CD4-positive, alpha-beta T cell (primary cell): ENCODE data around the gene ACOX3. TPM values are rescaled to one million over a fixed set of nuclear protein-coding genes. Genes with fewer than 3 reads are reported as not detected.

Source experiments
- ATAC-seq: fragments of 200-7000 bp; cut with Tn5 transposase; one replicate; pipeline ENCODE4 v1.10.0; 2022; ENCODE audit warnings: mild to moderate bottlenecking; ENCODE audit not compliant: poor library complexity
- CTCF ChIA-PET: fragments of 350-600 bp; sonication (Branson Sonifier 250); formaldehyde crosslinking; loops from one replicate; lab custom pipeline; 2021; ENCODE audit warnings: antibody characterized with exemption, inconsistent platforms; lab: Charles Lee
- POLR2A ChIA-PET: fragments of 350-600 bp; sonication (Branson Sonifier 250); formaldehyde crosslinking; loops from one replicate; lab custom pipeline; 2021; ENCODE audit warnings: antibody characterized with exemption, inconsistent platforms; lab: Charles Lee
- DNase-seq, 14 experiments: peaks; one replicate each; pipeline ENCODE4 v3.0.0-alpha.2; 2013 to 2020; ENCODE audit warnings: mixed read lengths in 2 of 14
- H3K27ac ChIP-seq, 2 donors: one replicate each; pipeline versions ENCODE4 v1.5.1 to v1.7.0; 2013; ENCODE audit warnings: low read length in 2 of 2, low read depth in 1 of 2, mild to moderate bottlenecking in 1 of 2
- H3K27me3 ChIP-seq, 2 experiments: 1 replicate in 1 of 2; 2 replicates in 1 of 2; pipeline versions ENCODE4 v1.6.1 to v1.7.0; 2013; ENCODE audit warnings: low read length in 2 of 2, control low read depth in 1 of 2, mild to moderate bottlenecking in 1 of 2, moderate library complexity in 1 of 2; ENCODE audit not compliant: insufficient read depth in 2 of 2, control insufficient read depth in 1 of 2
- H3K36me3 ChIP-seq: one replicate; pipeline ENCODE4 v1.6.1; 2013; ENCODE audit warnings: low read length, control low read depth; ENCODE audit not compliant: insufficient read depth
- H3K4me1 ChIP-seq: one replicate; pipeline ENCODE4 v1.6.1; 2013; ENCODE audit warnings: low read length, control low read depth; ENCODE audit not compliant: insufficient read depth
- H3K4me3 ChIP-seq: one replicate; pipeline ENCODE4 v1.5.1; 2013; ENCODE audit warnings: mild to moderate bottlenecking, low read length, moderate library complexity
- H3K9me3 ChIP-seq, 2 experiments: 1 replicate in 1 of 2; 2 replicates in 1 of 2; pipeline versions ENCODE4 v1.6.1 to v1.7.0; 2013; ENCODE audit warnings: low read length in 2 of 2, mild to moderate bottlenecking in 2 of 2, control low read depth in 1 of 2, moderate library complexity in 1 of 2; ENCODE audit not compliant: control insufficient read depth in 1 of 2, insufficient read depth in 1 of 2
- H3K27ac Mint-ChIP-seq: one replicate; pipeline ENCODE4 v1.8.0; 2020; ENCODE audit warnings: mixed read lengths
- H3K27me3 Mint-ChIP-seq: one replicate; pipeline ENCODE4 v1.8.0; 2021; ENCODE audit warnings: mixed read lengths
- H3K36me3 Mint-ChIP-seq: one replicate; pipeline ENCODE4 v1.8.0; 2021; ENCODE audit warnings: low read depth, mixed read lengths
- H3K4me1 Mint-ChIP-seq: one replicate; pipeline ENCODE4 v1.8.0; 2021; ENCODE audit warnings: low read depth, mixed read lengths
- H3K4me3 Mint-ChIP-seq: one replicate; pipeline ENCODE4 v1.8.0; 2020; ENCODE audit warnings: mild to moderate bottlenecking, mixed read lengths
- H3K9me3 Mint-ChIP-seq: one replicate; pipeline ENCODE4 v1.8.0; 2020; ENCODE audit warnings: mixed read lengths
- CTCF ChIP-seq: fragments of 200-600 bp; IDR thresholded peaks from one replicate; pipeline ENCODE4 v1.8.0; 2022; ENCODE audit warnings: antibody characterized with exemption, mild to moderate bottlenecking
- intact Hi-C, 2 experiments: fragments of 100-400 bp; cut with DNase I in 1 of 2; cut with micrococcal nuclease in 1 of 2; formaldehyde crosslinking; loops; one replicate each; pipeline versions ENCODE4 v1.15.1 to v1.9.0; 2023 to 2025; cut with DNase I, micrococcal nuclease
- total RNA-seq, 174 experiments: library from RNA in 2 of 174; stranded (reverse) in 2 of 174; gene quantifications; one replicate each; pipeline ENCODE4 v1.2.3 and lab custom pipeline; 2021 to 2026

The ACOX3 gene
- total RNA-seq, 2 experiments from 2014 or later, result 4.9 to 6.1 TPM

- Mint-ChIP-seq H3K4me3 (no peak overlapping the region), H3K4me1 (no peaks in the 10 kb centered on the region), H3K9me3 (no peaks in the 10 kb centered on the region), H3K27me3 (no peaks in the 10 kb centered on the region), H3K27ac (no peak overlapping the region), H3K36me3 (no peaks in the 10 kb centered on the region)
- H3K27ac ChIP-seq, result no peak overlapping the region
- H3K4me3 ChIP-seq, result no peak overlapping the region
- DNase-seq, result peak in 1 of 14 experiments; percentile 4
- H3K4me1 ChIP-seq, result no peaks in the 10 kb centered on the region
- no peaks in the 10 kb centered on the region for H3K9me3 ChIP-seq
- ChIA-PET CTCF (no interaction called here), POLR2A (no interaction called here)
- TF ChIP-seq CTCF, result no peak
- intact Hi-C loops, result no loop called here
- no peak for ATAC-seq
- H3K36me3 ChIP-seq, result no peaks in the 10 kb centered on the region
- H3K27me3 ChIP-seq, result no peaks in the 10 kb centered on the region
Measured at GRCh38 chr4:8322794-8323704, 117.5 kb downstream of the ACOX3 start.

- ChIA-PET POLR2A (no interaction called here), CTCF (no interaction called here)
- Mint-ChIP-seq H3K27ac (no peak overlapping the region), H3K36me3 (no peaks in the 10 kb centered on the region), H3K9me3 (no peaks in the 10 kb centered on the region), H3K4me3 (no peak overlapping the region), H3K4me1 (no peaks in the 10 kb centered on the region), H3K27me3 (no peaks in the 10 kb centered on the region)
- intact Hi-C loops, result no loop called here
- Histone ChIP-seq H3K4me3 (no peak overlapping the region), H3K27me3 (no peaks in the 10 kb centered on the region), H3K4me1 (no peaks in the 10 kb centered on the region), H3K36me3 (no peaks in the 10 kb centered on the region), H3K27ac (no peak overlapping the region), H3K9me3 (no peaks in the 10 kb centered on the region)
- ATAC-seq (no peak), DNase-seq (no peak)
- TF ChIP-seq CTCF, result no peak
Measured at GRCh38 chr4:8321771-8322170, 118.8 kb downstream of the ACOX3 start.

GRCh38 chr4:8321220-8321619 lies 119.3 kb downstream of the ACOX3 start:
- intact Hi-C loops, result no loop called here
- no peak for DNase-seq
- H3K27me3 ChIP-seq, result no peaks in the 10 kb centered on the region
- H3K4me1 ChIP-seq, result no peaks in the 10 kb centered on the region
- H3K4me3 ChIP-seq, result no peak overlapping the region
- Mint-ChIP-seq H3K36me3 (no peaks in the 10 kb centered on the region), H3K4me1 (no peaks in the 10 kb centered on the region), H3K27me3 (no peaks in the 10 kb centered on the region), H3K4me3 (no peak overlapping the region), H3K9me3 (no peaks in the 10 kb centered on the region), H3K27ac (no peak overlapping the region)
- ATAC-seq, result no peak
- H3K9me3 ChIP-seq, result no peaks in the 10 kb centered on the region
- ChIA-PET POLR2A (no interaction called here), CTCF (no interaction called here)
- H3K27ac ChIP-seq, result no peak overlapping the region
- TF ChIP-seq CTCF, result no peak
- H3K36me3 ChIP-seq, result no peaks in the 10 kb centered on the region
